IMR-90 (cell line): ENCODE data around the gene CHORDC1. TPM values are rescaled to one million over a fixed set of nuclear protein-coding genes. Genes with fewer than 3 reads are reported as not detected.

Source experiments
- ATAC-seq: fragments of 200-7000 bp; cut with Tn5 transposase; 2 replicates; pipeline ENCODE4 v1.9.1; 2020; ENCODE audit warnings: low read depth, mild to moderate bottlenecking, moderate library complexity
- BruUV-seq: library from RNA; stranded (reverse); fragments of 400-500 nt; replicated peaks from 2 replicates; lab custom pipeline; 2021; lab: Mats Ljungman, UMichigan
- CTCF ChIA-PET: fragments of 300-600 bp; formaldehyde crosslinking; extraction: SDS; loops from one replicate; lab custom pipeline; 2021; ENCODE audit warnings: antibody characterized with exemption; lab: Yijun Ruan, JAX
- POLR2A ChIA-PET: fragments of 300-600 bp; sonication (Branson Sonifier 250); formaldehyde crosslinking; loops from one replicate; lab custom pipeline; 2022; ENCODE audit warnings: antibody characterized with exemption; ENCODE audit not compliant: unreplicated experiment; lab: Charles Lee
- DNase-seq: peaks from one replicate; pipeline ENCODE4 v3.0.0; 2013
- H2AFZ ChIP-seq: replicated peaks from 2 replicates; pipeline ENCODE3; 2013; ENCODE audit warnings: low read length, mild to moderate bottlenecking; ENCODE audit not compliant: poor library complexity
- H2AK5ac ChIP-seq: 2 replicates; pipeline ENCODE4 v1.6.1; 2013; ENCODE audit warnings: low read depth, low read length, inconsistent platforms
- H2AK9ac ChIP-seq: replicated peaks from 2 replicates; pipeline ENCODE3; 2013; ENCODE audit warnings: mild to moderate bottlenecking, low read depth, low read length, moderate library complexity; ENCODE audit not compliant: poor library complexity
- H2BK120ac ChIP-seq: 2 replicates; pipeline ENCODE4 v1.6.1; 2013; ENCODE audit warnings: low read depth, low read length, inconsistent platforms
- H2BK15ac ChIP-seq: 3 replicates; pipeline ENCODE4 v1.6.1; 2013; ENCODE audit warnings: low read depth, low read length, inconsistent platforms
- H2BK20ac ChIP-seq: 2 replicates; pipeline ENCODE4 v1.6.1; 2013; ENCODE audit warnings: low read depth, mild to moderate bottlenecking, inconsistent platforms, low read length, moderate library complexity
- H2BK5ac ChIP-seq: 2 replicates; pipeline ENCODE4 v1.6.1; 2013; ENCODE audit warnings: mild to moderate bottlenecking, low read depth, low read length, inconsistent platforms; ENCODE audit not compliant: poor library complexity, severe bottlenecking
- H3K14ac ChIP-seq: replicated peaks from 2 replicates; pipeline ENCODE4 v1.6.1; 2013; ENCODE audit warnings: low read depth, low read length, inconsistent platforms
- H3K18ac ChIP-seq: 2 replicates; pipeline ENCODE4 v1.6.1; 2013; ENCODE audit warnings: low read depth, low read length, control low read depth
- H3K23ac ChIP-seq: 2 replicates; pipeline ENCODE4 v1.6.1; 2013; ENCODE audit warnings: low read depth, low read length, inconsistent platforms
- H3K27ac ChIP-seq: 2 replicates; pipeline ENCODE4 v1.5.1; 2013; ENCODE audit warnings: mild to moderate bottlenecking, control low read depth, low read length; ENCODE audit not compliant: insufficient read depth
- H3K27me3 ChIP-seq: 2 replicates; pipeline ENCODE4 v1.6.1; 2013; ENCODE audit warnings: low read length; ENCODE audit not compliant: control insufficient read depth, insufficient read depth
- H3K36me3 ChIP-seq: 2 replicates; pipeline ENCODE4 v1.6.1; 2013; ENCODE audit warnings: low read length, mixed read lengths; ENCODE audit not compliant: control insufficient read depth, insufficient read depth
- H3K4ac ChIP-seq: 2 replicates; pipeline ENCODE4 v1.6.1; 2013; ENCODE audit warnings: low read depth, low read length, inconsistent platforms
- H3K4me1 ChIP-seq: 2 replicates; pipeline ENCODE4 v1.6.1; 2013; ENCODE audit warnings: low read length, mixed read lengths; ENCODE audit not compliant: control insufficient read depth, insufficient read depth
- H3K4me2 ChIP-seq: 2 replicates; pipeline ENCODE4 v1.6.1; 2013; ENCODE audit warnings: low read depth, mild to moderate bottlenecking, control low read depth, low read length, moderate library complexity
- H3K4me3 ChIP-seq: 2 replicates; pipeline ENCODE4 v1.5.1; 2013; ENCODE audit warnings: low read depth, mild to moderate bottlenecking, control low read depth, low read length, moderate library complexity; ENCODE audit not compliant: insufficient read depth
- H3K56ac ChIP-seq: 2 replicates; pipeline ENCODE4 v1.6.1; 2013; ENCODE audit warnings: low read length, inconsistent platforms; ENCODE audit not compliant: insufficient read depth; ENCODE audit errors: extremely low read depth
- H3K79me1 ChIP-seq, 2 experiments: 2 replicates each; pipeline ENCODE4 v1.6.1; 2013; ENCODE audit warnings: low read length in 2 of 2, inconsistent platforms in 1 of 2, low read depth in 1 of 2
- H3K9ac ChIP-seq: 2 replicates; pipeline ENCODE4 v1.6.1; 2013; ENCODE audit warnings: low read depth, low read length, control low read depth
- H3K9me1 ChIP-seq: 2 replicates; pipeline ENCODE4 v1.6.1; 2013; ENCODE audit warnings: low read length, inconsistent platforms; ENCODE audit not compliant: insufficient read depth
- H3K9me3 ChIP-seq: 2 replicates; pipeline ENCODE4 v1.6.1; 2013; ENCODE audit warnings: low read length; ENCODE audit not compliant: control insufficient read depth, insufficient read depth
- H4K20me1 ChIP-seq: 2 replicates; pipeline ENCODE4 v1.6.1; 2013; ENCODE audit warnings: low read length, inconsistent platforms; ENCODE audit not compliant: insufficient read depth
- H4K5ac ChIP-seq: 2 replicates; pipeline ENCODE4 v1.6.1; 2013; ENCODE audit warnings: mild to moderate bottlenecking, low read depth, low read length, control low read depth
- H4K8ac ChIP-seq, 2 experiments: 2 replicates each; pipeline ENCODE4 v1.6.1; 2013; ENCODE audit warnings: low read depth in 2 of 2, low read length in 2 of 2, control low read depth in 1 of 2, inconsistent platforms in 1 of 2
- H4K91ac ChIP-seq: 2 replicates; pipeline ENCODE4 v1.6.1; 2013; ENCODE audit warnings: low read depth, low read length, inconsistent platforms; ENCODE audit not compliant: insufficient read depth
- CEBPB ChIP-seq: IDR thresholded peaks from 2 replicates; pipeline ENCODE4 v1.6.1; 2012; ENCODE audit warnings: low read depth, low read length, improper control_type of control experiment
- FOS ChIP-seq: fragments of 150-350 bp; IDR thresholded peaks from 2 replicates; pipeline ENCODE4 v1.6.1; 2016; ENCODE audit warnings: low read depth, low read length
- POLR2A ChIP-seq: IDR thresholded peaks from 2 replicates; pipeline ENCODE4 v1.6.1; 2012; ENCODE audit warnings: mild to moderate bottlenecking, low read depth, low read length
- SMC3 ChIP-seq: fragments of 150-350 bp; IDR thresholded peaks from 2 replicates; pipeline ENCODE4 v1.6.1; 2016; ENCODE audit warnings: low read depth, mild to moderate bottlenecking, antibody characterized with exemption, low read length, moderate library complexity
- WGBS, 2 experiments: methylation state at CpG; one replicate each; pipeline versions ENCODE4 v1.1.5 to v1.1.7; 2013; ENCODE audit warnings: missing lambda C conversion rate in 2 of 2; ENCODE audit not compliant: insufficient read length in 1 of 2; ENCODE audit errors: extremely low coverage in 2 of 2; 5-methylcytosine and 5-hydroxymethylcytosine counted together
- dilution Hi-C: fragments of 300-500 bp; cut with HindIII; formaldehyde crosslinking; loops from one replicate; pipeline ENCODE4 v1.14.3; 2018; ENCODE audit warnings: low sequenced_read_pairs; ENCODE audit not compliant: unreplicated experiment
- in situ Hi-C: fragments of 300-500 bp; cut with MboI; formaldehyde crosslinking; loops from 3 replicates; pipeline ENCODE4 v1.14.3; 2019; ENCODE audit warnings: low sequenced_read_pairs, inconsistent platforms, mixed read lengths
- intact Hi-C: fragments of 100-400 bp; cut with micrococcal nuclease; formaldehyde crosslinking; loops from 2 replicates; pipeline ENCODE4 v1.10.0; 2022
- polyA plus RNA-seq, 3 experiments: library from polyadenylated mRNA; depleted of rRNA; stranded (reverse); fragments of >200 nt; gene quantifications; 2 replicates each; pipeline ENCODE4 v1.2.3, GENCODE V29; 2012; ENCODE audit warnings: low replicate concordance in 1 of 3
- total RNA-seq: library from RNA; depleted of rRNA; stranded (reverse); fragments of >200 nt; gene quantifications from 2 replicates; pipeline ENCODE4 v1.2.3, GENCODE V29; 2012

The CHORDC1 gene
- total and polyA plus RNA-seq, 2 of the 4 experiments (the other 2 are of a cell fraction) = 26.9 to 51.4 TPM

DNA sequence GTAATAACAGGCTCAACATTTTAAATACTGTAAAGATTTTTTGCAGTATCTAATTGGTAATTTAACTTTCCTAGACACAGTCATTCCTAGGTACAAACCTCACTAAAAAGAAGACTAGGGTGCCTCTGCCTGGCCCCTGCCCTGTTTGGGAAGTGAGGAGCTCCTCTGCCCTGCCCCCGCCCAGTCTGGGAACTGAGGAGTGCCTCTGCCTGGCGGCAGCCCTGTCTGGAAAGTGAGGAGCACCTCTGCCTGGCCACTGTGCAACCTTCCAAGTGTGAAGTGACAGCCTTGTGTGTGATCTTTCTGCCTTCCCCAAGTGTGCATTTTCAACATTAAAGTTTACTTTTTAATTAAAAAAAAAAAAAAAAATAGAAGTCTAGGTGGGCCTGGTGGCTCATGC lies 4.2 kb downstream of the CHORDC1 start:
- Histone ChIP-seq H3K27me3 (no peaks in the 10 kb centered on the region), H3K14ac (no peak overlapping the region), H3K56ac (no peak overlapping the region), H3K4me2 (peak overlapping the region; percentile 14; the same call in 1 of the 2 replicates), H3K36me3 (0 out of 2 replicates have a peak, but pooled peaks cover 5% of the 10 kb centered on the region), H2AK5ac (no peak overlapping the region), H3K79me1 (peaks cover 0 to 32% of the 10 kb centered on the region in 2 experiments; a peak in 3 of 4 replicates), H2BK20ac (no peak overlapping the region), H2AK9ac (no peak overlapping the region), H2BK15ac (no peak overlapping the region), H4K91ac (no peak overlapping the region), H3K9me1 (no peaks in the 10 kb centered on the region; the same call in 1 of the 2 replicates), H4K5ac (no peak overlapping the region), H4K8ac (no peak overlapping the region), H3K4me3 (no peak overlapping the region), H3K9ac (no peak overlapping the region), H4K20me1 (peaks cover 44% of the 10 kb centered on the region), H3K27ac (no peak overlapping the region), H3K4me1 (peaks cover 6% of the 10 kb centered on the region), H2BK120ac (no peak overlapping the region), H3K18ac (no peak overlapping the region), H2AFZ (no peak overlapping the region), H2BK5ac (no peak overlapping the region), H3K4ac (no peak overlapping the region), H3K9me3 (no peaks in the 10 kb centered on the region), H3K23ac (no peak overlapping the region)
- dilution Hi-C loops = no loop called here
- ChIA-PET POLR2A (no interaction called here), CTCF (no interaction called here)
- ATAC-seq (no peak), DNase-seq (no peak)
- WGBS, 2 experiments = 100% methylated on average over 1 of the region's 2 CpGs; no CpG with 5 or more reads in 1 of the 2 experiments
- in situ Hi-C loops = no loop called here
- no TSS peak for BruUV-seq
- intact Hi-C loops = no loop called here
- TF ChIP-seq FOS (no peak), POLR2A (no peak), SMC3 (no peak), CEBPB (no peak)
